Loucy (cell line): Measurements from ENCODE around the gene USP2.

Experiments
- CTCF ChIP-seq: fragments of 200-600 bp; sonication (generic); conservative IDR thresholded peaks from 2 replicates; pipeline ENCODE4 v1.5.1; 2014; ENCODE audit warnings: mild to moderate bottlenecking, antibody characterized with exemption, low read length
- EZH2phosphoT487 ChIP-seq: fragments of 200-600 bp; IDR thresholded peaks from 2 replicates; pipeline ENCODE4 v1.6.1; 2018; ENCODE audit warnings: antibody characterized with exemption, mild to moderate bottlenecking, moderate library complexity, borderline replicate concordance

- TF ChIP-seq EZH2phosphoT487 (no peak), CTCF (no peak)
Measured at GRCh38 chr11:119319700-119320239, 61.7 kb downstream of the USP2 start.
